A549 (cell line): ENCODE results near the gene SELL.
"Not testable (repeated sequence)": the region's sequence is repeated elsewhere in the genome, so short reads cannot be mapped to it uniquely, and the experiment has no call there.

Source experiments
- BHLHE40 ChIP-seq: IDR thresholded peaks from 2 replicates; pipeline ENCODE4 v1.6.1; 2012; ENCODE audit warnings: low read depth, low read length, inconsistent platforms
- CBX8 ChIP-seq: fragments of 200-600 bp; sonication (generic); IDR thresholded peaks from 2 replicates; pipeline ENCODE4 v1.6.1; 2016
- CTCF ChIP-seq: fragments of >200 bp; sonication (Bioruptor Twin); formaldehyde crosslinking; IDR thresholded peaks from 3 replicates; pipeline ENCODE4 v1.5.1; 2016
- FOSL2 ChIP-seq, 2 experiments: fragments of 450-650 bp in 1 of 2; fragments of >200 bp in 1 of 2; sonication (Bioruptor Twin) in 1 of 2; formaldehyde crosslinking; IDR thresholded peaks; 2 replicates each; pipeline versions ENCODE4 v1.5.0 to v1.6.1; 2016 to 2020; ENCODE audit warnings: mild to moderate bottlenecking in 1 of 2, moderate library complexity in 1 of 2
- JUN ChIP-seq, 2 experiments: fragments of >200 bp; sonication (Bioruptor Twin); formaldehyde crosslinking; IDR thresholded peaks; 2 replicates in 1 of 2; 3 replicates in 1 of 2; pipeline ENCODE4 v1.6.1; 2016 to 2017
- JUNB ChIP-seq: fragments of >200 bp; sonication (Bioruptor Twin); formaldehyde crosslinking; IDR thresholded peaks from 2 replicates; pipeline ENCODE4 v1.6.1; 2016
- MAFK ChIP-seq: fragments of 450-650 bp; IDR thresholded peaks from 2 replicates; pipeline ENCODE4 v1.6.1; 2014; ENCODE audit not compliant: partially characterized antibody
- MAX ChIP-seq: IDR thresholded peaks from 2 replicates; pipeline ENCODE4 v1.6.1; 2012
- POLR2A ChIP-seq: IDR thresholded peaks from 2 replicates; pipeline ENCODE4 v1.6.1; 2012; ENCODE audit warnings: mild to moderate bottlenecking, low read length
- RAD21 ChIP-seq, 2 experiments: fragments of >200 bp in 1 of 2; sonication (Bioruptor Twin) in 1 of 2; formaldehyde crosslinking in 1 of 2; IDR thresholded peaks in 1 of 2; conservative IDR thresholded peaks in 1 of 2; 2 replicates in 1 of 2; 3 replicates in 1 of 2; pipeline ENCODE4 v1.6.1; 2012 to 2018; ENCODE audit warnings: inconsistent platforms in 1 of 2
- RARB ChIP-seq: fragments of 250-450 bp; sonication (Bioruptor Pico); IDR thresholded peaks from 2 replicates; pipeline ENCODE4 v1.8.0; 2021; ENCODE audit warnings: mild to moderate bottlenecking, moderate library complexity
- SREBF2 ChIP-seq: fragments of 450-650 bp; IDR thresholded peaks from 2 replicates; pipeline ENCODE4 v1.6.1; 2014; ENCODE audit warnings: mild to moderate bottlenecking, moderate library complexity
- TF ChIP-seq, protein P1 (sequence below): fragments of 200-600 bp; sonication (generic); IDR thresholded peaks from 2 replicates; pipeline ENCODE4 v1.6.1; 2016; ENCODE audit warnings: antibody characterized with exemption, mild to moderate bottlenecking, moderate library complexity

- not testable (repeated sequence) for TF ChIP-seq SREBF2; RAD21 (conservative IDR thresholded peaks at IDR 0.05 in 1 of 2, IDR thresholded peaks at IDR 0.05 in 1 of 2); CTCF; JUN (IDR thresholded peaks at IDR 0.05); RARB (CRISPR knock-in tag); MAFK; FOSL2 (IDR thresholded peaks at IDR 0.05); FOSL2 (CRISPR knock-in tag; IDR thresholded peaks at IDR 0.05); POLR2A; JUNB; MAX; CBX8; BHLHE40
- TF ChIP-seq, protein P1, sequence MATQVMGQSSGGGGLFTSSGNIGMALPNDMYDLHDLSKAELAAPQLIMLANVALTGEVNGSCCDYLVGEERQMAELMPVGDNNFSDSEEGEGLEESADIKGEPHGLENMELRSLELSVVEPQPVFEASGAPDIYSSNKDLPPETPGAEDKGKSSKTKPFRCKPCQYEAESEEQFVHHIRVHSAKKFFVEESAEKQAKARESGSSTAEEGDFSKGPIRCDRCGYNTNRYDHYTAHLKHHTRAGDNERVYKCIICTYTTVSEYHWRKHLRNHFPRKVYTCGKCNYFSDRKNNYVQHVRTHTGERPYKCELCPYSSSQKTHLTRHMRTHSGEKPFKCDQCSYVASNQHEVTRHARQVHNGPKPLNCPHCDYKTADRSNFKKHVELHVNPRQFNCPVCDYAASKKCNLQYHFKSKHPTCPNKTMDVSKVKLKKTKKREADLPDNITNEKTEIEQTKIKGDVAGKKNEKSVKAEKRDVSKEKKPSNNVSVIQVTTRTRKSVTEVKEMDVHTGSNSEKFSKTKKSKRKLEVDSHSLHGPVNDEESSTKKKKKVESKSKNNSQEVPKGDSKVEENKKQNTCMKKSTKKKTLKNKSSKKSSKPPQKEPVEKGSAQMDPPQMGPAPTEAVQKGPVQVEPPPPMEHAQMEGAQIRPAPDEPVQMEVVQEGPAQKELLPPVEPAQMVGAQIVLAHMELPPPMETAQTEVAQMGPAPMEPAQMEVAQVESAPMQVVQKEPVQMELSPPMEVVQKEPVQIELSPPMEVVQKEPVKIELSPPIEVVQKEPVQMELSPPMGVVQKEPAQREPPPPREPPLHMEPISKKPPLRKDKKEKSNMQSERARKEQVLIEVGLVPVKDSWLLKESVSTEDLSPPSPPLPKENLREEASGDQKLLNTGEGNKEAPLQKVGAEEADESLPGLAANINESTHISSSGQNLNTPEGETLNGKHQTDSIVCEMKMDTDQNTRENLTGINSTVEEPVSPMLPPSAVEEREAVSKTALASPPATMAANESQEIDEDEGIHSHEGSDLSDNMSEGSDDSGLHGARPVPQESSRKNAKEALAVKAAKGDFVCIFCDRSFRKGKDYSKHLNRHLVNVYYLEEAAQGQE, result not testable (repeated sequence)
These were observed 1.7 kb upstream of the SELL start for GRCh38 chr1:169713090-169713489.
